Calu3 (cell line): Measurements from ENCODE around the gene TLCD2. TPM values are rescaled to one million over a fixed set of nuclear protein-coding genes. Genes with fewer than 3 reads are reported as not detected.

Experiments used
- BruUV-seq: library from RNA; stranded (reverse); fragments of 400-500 nt; replicated peaks from 2 replicates; lab custom pipeline; 2021; lab: Mats Ljungman, UMichigan
- CTCF ChIA-PET: fragments of 300-600 bp; sonication (Branson Sonifier 250); formaldehyde crosslinking; loops from one replicate; lab custom pipeline; 2022; ENCODE audit warnings: antibody characterized with exemption; lab: Charles Lee
- DNase-seq: peaks from one replicate; pipeline ENCODE4 v3.0.0; 2022
- H3K27ac Mint-ChIP-seq: one replicate; pipeline ENCODE4 v1.8.0; 2022; ENCODE audit warnings: mixed read lengths; ENCODE audit not compliant: unreplicated experiment
- H3K27me3 Mint-ChIP-seq: one replicate; pipeline ENCODE4 v1.8.0; 2022; ENCODE audit warnings: mixed read lengths; ENCODE audit not compliant: unreplicated experiment
- H3K36me3 Mint-ChIP-seq: one replicate; pipeline ENCODE4 v1.8.0; 2022; ENCODE audit warnings: mild to moderate bottlenecking, moderate library complexity, mixed read lengths; ENCODE audit not compliant: insufficient read depth, unreplicated experiment
- H3K4me1 Mint-ChIP-seq: one replicate; pipeline ENCODE4 v1.8.0; 2022; ENCODE audit warnings: mild to moderate bottlenecking, low read depth, mixed read lengths; ENCODE audit not compliant: unreplicated experiment
- H3K4me3 Mint-ChIP-seq: one replicate; pipeline ENCODE4 v1.8.0; 2022; ENCODE audit warnings: mild to moderate bottlenecking, low read depth, moderate library complexity, mixed read lengths; ENCODE audit not compliant: unreplicated experiment
- H3K9me3 Mint-ChIP-seq: one replicate; pipeline ENCODE4 v1.8.0; 2022; ENCODE audit warnings: low read depth, mixed read lengths; ENCODE audit not compliant: unreplicated experiment
- intact Hi-C: fragments of 100-400 bp; cut with micrococcal nuclease; formaldehyde crosslinking; loops from one replicate; pipeline ENCODE4 v1.10.0; 2022; ENCODE audit not compliant: unreplicated experiment
- total RNA-seq: library from RNA; stranded (reverse); gene quantifications from 2 replicates; pipeline ENCODE4 v1.2.3, GENCODE V29; 2022
- TF ChIP-seq, protein P1 (sequence below): fragments of 200-600 bp; IDR thresholded peaks from one replicate; pipeline ENCODE4 v1.8.0; 2022; ENCODE audit warnings: antibody characterized with exemption; ENCODE audit not compliant: unreplicated experiment

The TLCD2 gene
- total RNA-seq, 1 experiment from 2014 or later: 5.9 TPM

DNA sequence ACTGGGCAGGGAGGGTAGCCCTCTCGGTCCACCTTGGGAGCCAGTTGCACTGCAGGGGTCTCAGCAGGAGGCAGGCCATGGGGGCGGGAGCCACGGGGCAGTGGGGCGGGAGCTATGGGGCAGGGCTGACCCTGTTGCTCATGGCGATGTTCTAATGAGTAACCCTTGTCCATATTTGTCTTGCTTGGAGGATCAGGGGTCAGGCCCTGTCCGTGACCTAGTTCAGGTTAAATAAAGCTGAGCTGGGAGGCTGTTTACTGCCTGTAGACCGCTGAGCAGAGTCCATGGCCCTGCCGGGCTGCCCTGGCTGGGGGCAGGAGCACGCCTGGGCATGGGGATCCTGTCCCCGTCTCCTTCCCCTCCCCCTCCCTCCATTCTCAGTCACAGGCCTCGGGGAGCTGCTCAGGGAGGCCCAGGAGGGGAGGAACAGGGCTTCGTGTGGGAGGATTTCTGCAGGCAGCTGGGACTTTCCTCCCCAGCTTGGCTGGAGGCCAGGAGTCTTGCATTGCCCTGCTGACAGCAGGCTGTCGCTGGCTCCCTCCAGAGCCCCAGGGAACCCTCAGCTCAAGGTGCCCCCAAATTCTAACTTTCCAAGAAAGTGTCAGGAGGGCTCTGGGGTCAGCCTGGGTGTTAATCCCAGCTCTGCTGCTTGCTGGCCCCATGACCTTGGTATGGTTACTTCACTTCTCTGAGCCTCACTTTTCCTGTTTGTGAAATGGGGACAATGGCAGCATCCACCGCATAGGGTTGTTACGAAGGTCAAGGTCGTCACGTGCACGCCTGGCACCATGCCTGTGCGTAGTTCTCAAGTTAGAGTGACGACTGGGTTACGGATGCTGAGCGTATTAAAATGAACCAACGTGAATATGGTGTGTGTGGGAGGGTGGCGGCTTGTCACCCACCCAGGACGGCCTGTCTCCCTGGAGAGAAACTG, 26.4 kb upstream of the TLCD2 start:
- TF ChIP-seq, protein P1, sequence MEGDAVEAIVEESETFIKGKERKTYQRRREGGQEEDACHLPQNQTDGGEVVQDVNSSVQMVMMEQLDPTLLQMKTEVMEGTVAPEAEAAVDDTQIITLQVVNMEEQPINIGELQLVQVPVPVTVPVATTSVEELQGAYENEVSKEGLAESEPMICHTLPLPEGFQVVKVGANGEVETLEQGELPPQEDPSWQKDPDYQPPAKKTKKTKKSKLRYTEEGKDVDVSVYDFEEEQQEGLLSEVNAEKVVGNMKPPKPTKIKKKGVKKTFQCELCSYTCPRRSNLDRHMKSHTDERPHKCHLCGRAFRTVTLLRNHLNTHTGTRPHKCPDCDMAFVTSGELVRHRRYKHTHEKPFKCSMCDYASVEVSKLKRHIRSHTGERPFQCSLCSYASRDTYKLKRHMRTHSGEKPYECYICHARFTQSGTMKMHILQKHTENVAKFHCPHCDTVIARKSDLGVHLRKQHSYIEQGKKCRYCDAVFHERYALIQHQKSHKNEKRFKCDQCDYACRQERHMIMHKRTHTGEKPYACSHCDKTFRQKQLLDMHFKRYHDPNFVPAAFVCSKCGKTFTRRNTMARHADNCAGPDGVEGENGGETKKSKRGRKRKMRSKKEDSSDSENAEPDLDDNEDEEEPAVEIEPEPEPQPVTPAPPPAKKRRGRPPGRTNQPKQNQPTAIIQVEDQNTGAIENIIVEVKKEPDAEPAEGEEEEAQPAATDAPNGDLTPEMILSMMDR: no peak
- Mint-ChIP-seq H3K4me3 (no peak overlapping the region), H3K27ac (no peak overlapping the region), H3K9me3 (no peaks in the 10 kb centered on the region), H3K27me3 (peaks cover under 1% of the 10 kb centered on the region), H3K36me3 (no peaks in the 10 kb centered on the region), H3K4me1 (no peaks in the 10 kb centered on the region)
- DNase-seq: no peak
- intact Hi-C loops: no loop called here
- CTCF ChIA-PET: interaction anchor here (0.5 to 0.6 kb wide), 2 partner anchors 52 to 412 kb away, joined by 3 to 4 read pairs; no protein-coding TSS in a partner anchor
- no TSS peak for BruUV-seq

DNA sequence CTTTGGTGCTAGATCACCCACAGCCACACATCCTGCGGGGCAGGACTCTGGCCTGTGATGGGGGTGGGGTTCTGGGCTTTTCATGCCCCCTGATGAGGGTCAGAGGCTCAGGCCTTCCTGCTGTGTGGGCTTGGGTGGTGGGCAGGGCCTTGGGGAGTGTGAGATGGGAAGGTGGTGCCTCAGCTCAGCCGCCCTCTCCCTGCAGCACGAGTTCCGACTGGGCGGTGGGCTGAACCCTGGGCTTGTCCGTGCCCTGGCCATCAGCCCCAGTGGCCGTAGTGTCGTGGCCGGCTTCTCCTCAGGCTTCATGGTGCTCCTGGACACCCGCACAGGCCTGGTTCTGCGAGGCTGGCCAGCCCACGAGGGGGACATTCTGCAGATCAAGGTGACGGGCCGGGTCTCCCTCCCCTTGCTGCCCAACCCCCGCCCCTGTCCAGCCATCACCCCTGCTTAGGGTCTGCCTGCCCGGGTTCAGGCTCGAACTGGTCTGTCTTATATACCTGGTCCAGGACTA, 25.7 kb upstream of the TLCD2 start:
- no peaks in the 10 kb centered on the region for H3K36me3 Mint-ChIP-seq
- no TSS peak for BruUV-seq
- TF ChIP-seq, protein P1: no peak
- H3K4me1 Mint-ChIP-seq: no peaks in the 10 kb centered on the region
- no peak overlapping the region for H3K27ac Mint-ChIP-seq
- H3K4me3 Mint-ChIP-seq: no peak overlapping the region
- intact Hi-C loops: no loop called here
- CTCF ChIA-PET: interaction anchor here (0.6 kb wide), 1 partner anchor 411 kb away, joined by 3 read pairs; no protein-coding TSS in a partner anchor
- H3K9me3 Mint-ChIP-seq: no peaks in the 10 kb centered on the region
- H3K27me3 Mint-ChIP-seq: no peaks in the 10 kb centered on the region
- no peak for DNase-seq

DNA sequence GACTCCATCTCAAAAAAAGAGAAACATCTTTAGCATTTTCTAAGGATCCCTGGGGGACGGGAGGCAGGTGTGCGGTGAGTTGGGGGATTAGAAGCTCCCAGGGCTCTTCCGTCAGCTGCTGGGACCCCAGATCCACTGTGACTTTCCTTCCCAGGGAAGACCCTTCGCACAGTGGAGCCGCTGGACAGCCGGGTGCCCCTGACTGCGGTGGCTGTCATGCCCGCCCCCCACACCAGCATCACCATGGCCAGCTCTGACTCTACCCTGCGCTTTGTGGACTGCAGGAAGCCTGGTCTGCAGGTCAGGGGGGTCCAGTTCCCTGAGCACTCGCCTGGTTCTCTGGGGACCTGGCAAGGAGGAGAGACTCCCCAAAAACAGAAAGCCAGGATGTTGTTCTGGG, 25.2 kb upstream of the TLCD2 start:
- H3K9me3 Mint-ChIP-seq: no peaks in the 10 kb centered on the region
- H3K27me3 Mint-ChIP-seq: no peaks in the 10 kb centered on the region
- CTCF ChIA-PET: no interaction called here
- H3K27ac Mint-ChIP-seq: no peak overlapping the region
- H3K4me1 Mint-ChIP-seq: no peaks in the 10 kb centered on the region
- no peaks in the 10 kb centered on the region for H3K36me3 Mint-ChIP-seq
- TF ChIP-seq, protein P1: no peak
- intact Hi-C loops: no loop called here
- no TSS peak for BruUV-seq
- H3K4me3 Mint-ChIP-seq: no peak overlapping the region
- DNase-seq: no peak

DNA sequence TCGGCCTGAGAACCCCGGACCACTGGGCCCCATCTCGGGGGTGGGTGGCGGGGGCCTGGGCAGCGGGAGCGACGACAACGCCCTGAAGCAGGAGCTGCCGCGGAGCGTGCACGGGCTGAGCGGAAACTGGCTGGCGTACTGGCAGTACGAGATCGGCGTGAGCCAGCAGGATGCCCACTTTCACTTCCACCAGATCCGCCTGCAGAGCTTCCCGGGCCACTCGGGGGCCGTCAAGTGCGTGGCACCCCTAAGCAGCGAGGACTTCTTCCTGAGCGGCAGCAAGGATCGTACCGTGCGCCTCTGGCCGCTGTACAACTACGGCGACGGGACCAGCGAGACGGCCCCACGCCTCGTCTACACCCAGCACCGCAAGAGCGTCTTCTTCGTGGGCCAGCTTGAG, 23.6 kb upstream of the TLCD2 start:
- DNase-seq: no peak
- Mint-ChIP-seq H3K36me3 (no peaks in the 10 kb centered on the region), H3K9me3 (no peaks in the 10 kb centered on the region), H3K27ac (no peak overlapping the region), H3K27me3 (no peaks in the 10 kb centered on the region), H3K4me1 (no peaks in the 10 kb centered on the region), H3K4me3 (no peak overlapping the region)
- TF ChIP-seq, protein P1: no peak
- no TSS peak for BruUV-seq
- CTCF ChIA-PET: no interaction called here
- intact Hi-C loops: no loop called here
